H1 (cell line): ENCODE data around the gene SRRM4. TPM values are rescaled to one million over a fixed set of nuclear protein-coding genes. Genes with fewer than 3 reads are reported as not detected.

Source experiments
- CTCF ChIA-PET: fragments of 300-600 bp; sonication (Branson Sonifier 250); formaldehyde crosslinking; loops from one replicate; lab custom pipeline; 2021; ENCODE audit not compliant: partially characterized antibody; lab: Charles Lee
- POLR2A ChIA-PET: fragments of 300-600 bp; sonication (Branson Sonifier 250); formaldehyde crosslinking; loops from one replicate; lab custom pipeline; 2021; ENCODE audit warnings: inconsistent platforms; ENCODE audit not compliant: partially characterized antibody; lab: Charles Lee
- DNase-seq, 2 experiments: peaks; one replicate each; pipeline versions ENCODE4 v3.0.0 to v3.0.0-alpha.2; 2010 to 2022; ENCODE audit warnings: low spot score in 2 of 2, low read depth in 1 of 2, mixed read lengths in 1 of 2
- FAIRE-seq: peaks from 2 replicates; lab custom pipeline; 2011; peaks lifted over from hg19 to GRCh38; lab: Jason Lieb, UNC
- H2AFZ ChIP-seq: 2 replicates; pipeline ENCODE4 v1.8.1; 2012; ENCODE audit warnings: low read length, inconsistent platforms
- H2AK5ac ChIP-seq: 2 replicates; pipeline ENCODE4 v1.6.1; 2013; ENCODE audit warnings: low read depth, low read length
- H2BK120ac ChIP-seq: replicated peaks from 2 replicates; pipeline ENCODE3; 2013; ENCODE audit warnings: low read depth, low read length, inconsistent platforms
- H2BK12ac ChIP-seq: 2 replicates; pipeline ENCODE4 v1.6.1; 2013; ENCODE audit warnings: low read depth, low read length
- H2BK15ac ChIP-seq: 2 replicates; pipeline ENCODE4 v1.6.1; 2013; ENCODE audit warnings: low read length
- H2BK20ac ChIP-seq: 2 replicates; pipeline ENCODE4 v1.6.1; 2013; ENCODE audit warnings: low read length
- H2BK5ac ChIP-seq: 2 replicates; pipeline ENCODE4 v1.6.1; 2013; ENCODE audit warnings: low read depth, low read length
- H3K14ac ChIP-seq: 2 replicates; pipeline ENCODE4 v1.6.1; 2013; ENCODE audit warnings: inconsistent platforms; ENCODE audit not compliant: insufficient read length
- H3K18ac ChIP-seq: 2 replicates; pipeline ENCODE4 v1.6.1; 2013; ENCODE audit warnings: low read length; ENCODE audit errors: extremely low read depth
- H3K23ac ChIP-seq: 2 replicates; pipeline ENCODE4 v1.6.1; 2013; ENCODE audit warnings: inconsistent platforms; ENCODE audit not compliant: insufficient read length
- H3K23me2 ChIP-seq: 2 replicates; pipeline ENCODE4 v1.6.1; 2013; ENCODE audit warnings: low read depth, low read length
- H3K27ac ChIP-seq: 2 replicates; pipeline ENCODE4 v1.6.1; 2011; ENCODE audit warnings: low read depth, low read length, inconsistent platforms
- H3K27me3 ChIP-seq, 4 experiments: replicated peaks in 1 of 4; 1 replicate in 1 of 4; 2 replicates in 3 of 4; pipeline versions ENCODE4 v1.6.1 to v1.8.1; 2011 to 2013; ENCODE audit warnings: low read length in 3 of 4, mild to moderate bottlenecking in 3 of 4, inconsistent platforms in 2 of 4, mixed read lengths in 2 of 4, moderate library complexity in 1 of 4; ENCODE audit not compliant: control insufficient read depth in 3 of 4, insufficient read depth in 3 of 4; ENCODE audit errors: extremely low read depth in 1 of 4
- H3K36me3 ChIP-seq, 4 experiments: 2 replicates each; pipeline versions ENCODE4 v1.6.1 to v1.8.1; 2011 to 2013; ENCODE audit warnings: mild to moderate bottlenecking in 4 of 4, low read length in 3 of 4, moderate library complexity in 2 of 4, control low read depth in 1 of 4, inconsistent platforms in 1 of 4; ENCODE audit not compliant: insufficient read depth in 4 of 4, control insufficient read depth in 2 of 4
- H3K4ac ChIP-seq: replicated peaks from 2 replicates; pipeline ENCODE3; 2013; ENCODE audit warnings: low read length, low read depth, mixed read lengths, inconsistent platforms; ENCODE audit not compliant: insufficient read length
- H3K4me1 ChIP-seq, 4 experiments: replicated peaks in 1 of 4; 1 replicate in 1 of 4; 2 replicates in 3 of 4; pipeline versions ENCODE4 v1.6.1 to v1.8.1; 2011 to 2013; ENCODE audit warnings: low read length in 3 of 4, inconsistent platforms in 2 of 4, mixed read lengths in 1 of 4; ENCODE audit not compliant: insufficient read depth in 4 of 4, control insufficient read depth in 3 of 4
- H3K4me2 ChIP-seq, 2 experiments: 2 replicates each; pipeline versions ENCODE4 v1.6.1 to v1.8.1; 2011 to 2013; ENCODE audit warnings: low read depth in 2 of 2, low read length in 2 of 2, control low read depth in 1 of 2, inconsistent platforms in 1 of 2, mild to moderate bottlenecking in 1 of 2; ENCODE audit not compliant: insufficient read depth in 1 of 2
- H3K4me3 ChIP-seq, 4 experiments: fragments of 200-600, 300-600 bp in 1 of 4; sonication (generic), shearing (Covaris generic), sonication (Bioruptor Twin) in 1 of 4; 2 replicates each; pipeline versions ENCODE4 v1.5.1 to v1.8.1; 2011 to 2016; ENCODE audit warnings: low read length in 4 of 4, low read depth in 3 of 4, control low read depth in 2 of 4, inconsistent platforms in 2 of 4, mild to moderate bottlenecking in 2 of 4, mixed read lengths in 1 of 4, moderate library complexity in 1 of 4; ENCODE audit not compliant: insufficient read depth in 2 of 4; ENCODE audit errors: extremely low read depth in 1 of 4
- H3K56ac ChIP-seq: replicated peaks from 2 replicates; pipeline ENCODE3; 2013; ENCODE audit warnings: low read depth, mild to moderate bottlenecking, mixed read lengths, low read length, inconsistent platforms; ENCODE audit not compliant: insufficient read length
- H3K79me1 ChIP-seq: 2 replicates; pipeline ENCODE4 v1.6.1; 2013; ENCODE audit warnings: low read depth, low read length, control low read depth
- H3K79me2 ChIP-seq, 2 experiments: 2 replicates each; pipeline versions ENCODE4 v1.6.1 to v1.8.1; 2012 to 2013; ENCODE audit warnings: low read length in 2 of 2, mild to moderate bottlenecking in 2 of 2, inconsistent platforms in 1 of 2; ENCODE audit not compliant: insufficient read depth in 2 of 2, control insufficient read depth in 1 of 2
- H3K9ac ChIP-seq, 4 experiments: replicated peaks in 1 of 4; 1 replicate in 1 of 4; 2 replicates in 3 of 4; pipeline versions ENCODE4 v1.6.1 to v1.8.1; 2011 to 2013; ENCODE audit warnings: low read depth in 3 of 4, low read length in 3 of 4, control low read depth in 2 of 4, mild to moderate bottlenecking in 2 of 4, moderate library complexity in 2 of 4, inconsistent platforms in 1 of 4; ENCODE audit errors: extremely low read depth in 1 of 4
- H3K9me3 ChIP-seq, 2 experiments: 2 replicates each; pipeline versions ENCODE4 v1.6.1 to v1.8.1; 2012 to 2013; ENCODE audit warnings: mild to moderate bottlenecking in 2 of 2, moderate library complexity in 2 of 2, control low read depth in 1 of 2, inconsistent platforms in 1 of 2, low read depth in 1 of 2, low read length in 1 of 2, mixed read lengths in 1 of 2; ENCODE audit not compliant: insufficient read depth in 2 of 2
- H4K20me1 ChIP-seq, 2 experiments: replicated peaks in 1 of 2; 2 replicates each; pipeline versions ENCODE3 to v1.8.1; 2011 to 2013; ENCODE audit warnings: inconsistent platforms in 2 of 2, low read length in 2 of 2, mild to moderate bottlenecking in 1 of 2; ENCODE audit not compliant: insufficient read depth in 2 of 2, control insufficient read depth in 1 of 2
- H4K5ac ChIP-seq: 2 replicates; pipeline ENCODE4 v1.6.1; 2013; ENCODE audit warnings: low read length, low read depth, mixed read lengths, inconsistent platforms; ENCODE audit not compliant: insufficient read length
- H4K8ac ChIP-seq: 2 replicates; pipeline ENCODE4 v1.8.0; 2013; ENCODE audit warnings: mild to moderate bottlenecking, moderate library complexity, low read length, inconsistent platforms; ENCODE audit not compliant: insufficient read depth; ENCODE audit errors: extremely low read depth
- H4K91ac ChIP-seq: replicated peaks from 2 replicates; pipeline ENCODE3; 2013; ENCODE audit warnings: low read length, mixed read lengths, inconsistent platforms; ENCODE audit not compliant: insufficient read length
- CBX5 ChIP-seq: fragments of 300-800, 300-1000 bp; sonication (generic); IDR thresholded peaks from 2 replicates; pipeline ENCODE4 v1.7.1; 2016; ENCODE audit warnings: antibody characterized with exemption, low read length, low read depth
- CBX8 ChIP-seq: fragments of 300-800, 300-1000 bp; sonication (generic); IDR thresholded peaks from 2 replicates; pipeline ENCODE4 v1.7.1; 2016; ENCODE audit warnings: low read depth, low read length, borderline replicate concordance
- MAFK ChIP-seq: IDR thresholded peaks from 2 replicates; pipeline ENCODE4 v1.6.1; 2012; ENCODE audit warnings: low read depth, mild to moderate bottlenecking, improper control_type of control experiment, low read length
- NANOG ChIP-seq: IDR thresholded peaks from 2 replicates; pipeline ENCODE4 v1.6.1; 2011; ENCODE audit warnings: low read length, low read depth, mild to moderate bottlenecking, inconsistent platforms; ENCODE audit not compliant: insufficient read depth, poor library complexity, severe bottlenecking
- NRF1 ChIP-seq: IDR thresholded peaks from 2 replicates; pipeline ENCODE4 v1.6.1; 2011; ENCODE audit warnings: mild to moderate bottlenecking, low read depth, low read length, improper control_type of control experiment
- PHF8 ChIP-seq: fragments of 200-600 bp; sonication (generic); conservative IDR thresholded peaks from 2 replicates; pipeline ENCODE4 v1.7.1; 2012; ENCODE audit warnings: low read depth, mild to moderate bottlenecking, inconsistent platforms, low read length, moderate library complexity
- POLR2AphosphoS5 ChIP-seq: IDR thresholded peaks from 2 replicates; pipeline ENCODE4 v1.6.1; 2011; ENCODE audit warnings: low read depth, low read length
- RBBP5 ChIP-seq: IDR thresholded peaks from 2 replicates; pipeline ENCODE4 v1.7.1; 2012; ENCODE audit warnings: low read depth, mild to moderate bottlenecking, inconsistent platforms, low read length, moderate library complexity, borderline replicate concordance
- SIRT6 ChIP-seq: IDR thresholded peaks from one replicate; pipeline ENCODE4 v1.7.1; 2012; ENCODE audit warnings: low read length, inconsistent platforms
- SUZ12 ChIP-seq: fragments of 200-600 bp; sonication (generic); IDR thresholded peaks from 2 replicates; pipeline ENCODE4 v1.6.1; 2012; ENCODE audit warnings: mild to moderate bottlenecking, inconsistent platforms, low read length, moderate library complexity, mixed read lengths
- TAF1 ChIP-seq: IDR thresholded peaks from 2 replicates; pipeline ENCODE4 v1.6.1; 2011; ENCODE audit warnings: mild to moderate bottlenecking, low read depth, low read length
- TEAD4 ChIP-seq: IDR thresholded peaks from 2 replicates; pipeline ENCODE4 v1.6.1; 2012; ENCODE audit warnings: low read depth, low read length, inconsistent platforms, mixed read lengths
- WGBS, 2 experiments: shearing (Covaris generic) in 1 of 2; methylation state at CpG; one replicate each; pipeline versions ENCODE4 v1.1.6 to v1.1.7; 2013 to 2015; ENCODE audit warnings: low lambda C conversion rate in 2 of 2, mixed read lengths in 2 of 2, inconsistent platforms in 1 of 2, low coverage in 1 of 2, missing lambda C conversion rate in 1 of 2; ENCODE audit not compliant: insufficient replicate concordance in 2 of 2, insufficient coverage in 1 of 2, insufficient read length in 1 of 2; ENCODE audit errors: extremely low coverage in 1 of 2, missing lambda C conversion rate in 1 of 2; 5-methylcytosine and 5-hydroxymethylcytosine counted together
- polyA plus RNA-seq, 7 experiments: library from polyadenylated mRNA; depleted of rRNA in 3 of 7; stranded (reverse) in 5 of 7; unstranded in 2 of 7; fragments of >200 nt in 5 of 7; fragments of 200-250 nt in 2 of 7; gene quantifications; 1 replicate in 5 of 7; 2 replicates in 1 of 7; 4 replicates in 1 of 7; pipeline versions ENCODE4 v1.2.1 to v1.2.3, GENCODE V29; 2011 to 2013; ENCODE audit warnings: missing spikeins in 2 of 7, mixed read lengths in 2 of 7
- total RNA-seq: library from RNA; stranded (reverse); fragmentation: NEBNext Ultra II Directional; extraction: Animal tissue kit (Norgen Biotek cat#: 25700); gene quantifications from 2 replicates; pipeline ENCODE4 v1.2.1, GENCODE V29; 2021
- TF ChIP-seq, protein P1 (sequence below): IDR thresholded peaks from 2 replicates; pipeline ENCODE4 v1.6.1; 2012; ENCODE audit warnings: inconsistent platforms

Gene SRRM4
- total and polyA plus RNA-seq, 2 of the 8 experiments (the other 6 are each of a cell fraction or from before 2014, with no cell fraction given), result 0.53 to 1.1 TPM

DNA sequence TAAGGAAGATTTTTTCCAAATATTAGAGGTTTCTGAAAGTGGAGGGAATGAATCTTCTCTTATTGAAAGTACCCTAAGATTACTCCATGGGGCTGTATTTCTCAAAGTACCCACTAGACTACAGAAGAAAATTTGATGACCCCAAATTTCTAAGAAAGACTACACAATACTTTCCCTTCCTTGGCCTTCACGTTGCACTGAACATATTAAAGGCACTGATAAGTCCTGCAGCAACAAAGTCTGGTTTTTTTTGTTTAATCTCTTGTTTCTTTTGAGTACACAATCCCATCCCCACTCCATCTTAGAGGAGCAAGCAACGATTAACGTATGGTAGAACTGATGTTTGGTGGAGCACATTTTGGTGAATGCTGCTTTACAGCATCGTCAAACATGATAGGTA is 70.1 kb downstream of the SRRM4 start:
- no peak overlapping the region for H2AK5ac ChIP-seq
- H4K5ac ChIP-seq, result no peak overlapping the region
- H3K4me1 ChIP-seq, result no peaks in the 10 kb centered on the region
- H2BK20ac ChIP-seq, result no peak overlapping the region
- DNase-seq (no peak), FAIRE-seq (no peak)
- no peak overlapping the region for H3K27ac ChIP-seq
- no peak overlapping the region for H2BK12ac ChIP-seq
- H4K20me1 ChIP-seq, result peaks cover 0 to 2% of the 10 kb centered on the region in 2 experiments
- no peaks in the 10 kb centered on the region for H3K36me3 ChIP-seq
- H3K27me3 ChIP-seq, result no peaks in the 10 kb centered on the region; a peak in 1 of 7 replicates
- no peak overlapping the region for H2AFZ ChIP-seq
- H2BK120ac ChIP-seq, result no peak overlapping the region
- H3K18ac ChIP-seq, result no peak overlapping the region
- no peak overlapping the region for H2BK15ac ChIP-seq
- H3K23ac ChIP-seq, result no peak overlapping the region
- H3K4ac ChIP-seq, result no peak overlapping the region
- H3K4me3 ChIP-seq, result no peak overlapping the region
- POLR2A ChIA-PET, result interaction anchor here (0.5 kb wide), 1 partner anchor 67 kb away, joined by 3 read pairs; no protein-coding TSS in a partner anchor
- H3K79me1 ChIP-seq, result no peaks in the 10 kb centered on the region
- WGBS, 2 experiments, result 98% methylated on average over 4 of the region's 4 CpGs; no CpG with 5 or more reads in 1 of the 2 experiments
- H3K23me2 ChIP-seq, result no peaks in the 10 kb centered on the region
- no peak overlapping the region for H3K9ac ChIP-seq
- CTCF ChIA-PET, result interaction anchor here (0.7 to 2.4 kb wide), 3 partner anchors 13 to 60 kb away, joined by 3 to 12 read pairs (median 4); no protein-coding TSS in a partner anchor
- no peak overlapping the region for H3K14ac ChIP-seq
- no peak overlapping the region for H3K4me2 ChIP-seq
- H2BK5ac ChIP-seq, result no peak overlapping the region
- H3K79me2 ChIP-seq, result no peaks in the 10 kb centered on the region
- peaks cover 0 to 2% of the 10 kb centered on the region in 2 experiments; a peak in 2 of 4 replicates for H3K9me3 ChIP-seq
- no peak overlapping the region for H4K8ac ChIP-seq
- no peak overlapping the region for H4K91ac ChIP-seq
- H3K56ac ChIP-seq, result no peak overlapping the region
- TF ChIP-seq, protein P1, sequence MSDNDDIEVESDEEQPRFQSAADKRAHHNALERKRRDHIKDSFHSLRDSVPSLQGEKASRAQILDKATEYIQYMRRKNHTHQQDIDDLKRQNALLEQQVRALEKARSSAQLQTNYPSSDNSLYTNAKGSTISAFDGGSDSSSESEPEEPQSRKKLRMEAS, result no peak
- TF ChIP-seq SUZ12 (no peak), RBBP5 (no peak), TEAD4 (no peak), CBX8 (no peak), MAFK (no peak), TAF1 (no peak), SIRT6 (no peak), NANOG (no peak), POLR2AphosphoS5 (no peak), NRF1 (no peak), PHF8 (no peak), CBX5 (no peak)
